ENCODE measurements around the gene ATP2A1. TPM values are rescaled to one million over a fixed set of nuclear protein-coding genes. Genes with fewer than 3 reads are reported as not detected.
"Not testable (repeated sequence)": the region's sequence is repeated elsewhere in the genome, so short reads cannot be mapped to it uniquely, and the experiment has no call there.

ATP2A1 gene
- total RNA-seq, 2 experiments from 2014 or later = 1.6 to 2.5 TPM

- Mint-ChIP-seq H3K9me3 (no peaks in the 10 kb centered on the region), H3K4me1 (peaks cover 20% of the 10 kb centered on the region), H3K27me3 (no peaks in the 10 kb centered on the region), H3K36me3 (ENCODE audit: low read depth) (peaks cover 14% of the 10 kb centered on the region), H3K4me3 (peak within 1 kb of the TSS; percentile 97), H3K27ac (peak within 1 kb of the TSS; percentile 95)
- DNase-seq = peak; percentile 95
- CTCF ChIA-PET = interaction anchor here (3.0 kb wide), 1 partner anchor 20 kb away, joined by 17 read pairs; no protein-coding TSS in a partner anchor
- POLR2A ChIA-PET = interaction anchor here (0.6 to 2.2 kb wide), 13 partner anchors 11 to 103 kb away, joined by 3 to 14 read pairs (median 5); partner anchors contain the start of genes SH2B1, SPNS1 and TUFM
Observed at GRCh38 chr16:28924762-28925385, 46.6 kb downstream of the ATP2A1 start, which contains the start of gene RABEP2. Gene RABEP2, minus strand, starts transcription at chr16:28925238. Its CDS starts 75 bp downstream, at chr16:28925163.

DNA sequence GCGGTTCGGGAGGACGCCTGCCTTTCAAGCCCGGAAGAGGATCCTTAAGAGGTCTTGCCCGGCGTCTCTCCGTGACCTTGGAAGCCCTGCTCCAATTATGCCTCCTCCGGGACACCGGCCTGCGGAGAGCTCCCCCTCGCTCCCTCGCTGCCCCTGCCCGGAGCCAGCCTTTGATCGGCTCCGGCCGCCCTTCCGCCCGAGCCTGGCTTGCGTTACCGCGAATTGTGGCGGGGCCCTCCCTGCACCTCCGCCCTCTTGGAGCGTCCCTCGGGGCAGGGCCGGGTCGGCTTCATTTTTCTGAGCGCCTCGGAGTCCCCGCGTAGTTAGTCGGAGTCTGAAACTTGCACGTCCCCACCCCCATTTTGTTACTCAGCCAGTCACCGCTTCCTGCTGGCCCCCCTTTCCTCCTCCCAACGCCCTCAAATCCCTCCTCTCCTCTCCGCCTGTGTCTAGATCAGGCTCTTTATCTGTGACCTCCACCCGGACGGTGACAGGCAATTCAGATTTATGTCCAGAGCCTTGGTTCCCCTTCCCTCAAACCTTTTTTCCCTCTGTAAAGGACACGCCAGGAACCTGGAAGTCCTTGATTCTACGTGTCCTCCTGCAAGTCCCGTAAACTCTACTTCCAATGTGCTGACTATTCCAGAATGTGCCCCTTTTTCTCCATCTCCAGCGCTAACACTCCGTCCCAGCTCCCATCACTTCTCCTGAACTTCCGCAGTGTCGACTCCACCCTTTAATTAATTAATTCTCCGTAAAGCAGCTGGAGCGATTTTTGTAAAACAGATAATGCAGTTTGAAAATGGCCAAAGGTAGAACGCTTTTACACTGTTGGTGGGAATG is 47.3 kb downstream of the ATP2A1 start:
- ChIA-PET POLR2A (interaction anchor here (0.6 to 2.2 kb wide), 17 partner anchors 11 to 104 kb away, joined by 3 to 14 read pairs (median 5); partner anchors contain the start of genes NFATC2IP, SH2B1, SPNS1 and TUFM), CTCF (interaction anchor here (3.0 kb wide), 1 partner anchor 19 kb away, joined by 17 read pairs; no protein-coding TSS in a partner anchor)

GRCh38 chr16:28926284-28926683 is 48.0 kb downstream of the ATP2A1 start:
- Mint-ChIP-seq H3K36me3 (ENCODE audit: low read depth) (peaks cover 12% of the 10 kb centered on the region), H3K27ac (peak overlapping the region; percentile 95), H3K4me1 (peaks cover 27% of the 10 kb centered on the region), H3K4me3 (peak overlapping the region; percentile 97)
- not testable (repeated sequence) for H3K27me3 Mint-ChIP-seq, DNase-seq, H3K9me3 Mint-ChIP-seq
- CTCF ChIA-PET = interaction anchor here (1.2 to 3.0 kb wide), 2 partner anchors 10 to 19 kb away, joined by 6 to 17 read pairs; no protein-coding TSS in a partner anchor
- POLR2A ChIA-PET = interaction anchor here (0.6 to 2.1 kb wide), 9 partner anchors 10 to 104 kb away, joined by 3 to 12 read pairs (median 5); partner anchors contain the start of gene NFATC2IP

More for the DNA sequence above, 47.3 kb downstream of the ATP2A1 start:
- Mint-ChIP-seq H3K9me3 (no peaks in the 10 kb centered on the region), H3K27me3 (no peaks in the 10 kb centered on the region), H3K36me3 (ENCODE audit: low read depth) (peaks cover 14% of the 10 kb centered on the region), H3K27ac (peak overlapping the region; percentile 95), H3K4me3 (peak overlapping the region; percentile 97), H3K4me1 (peaks cover 24% of the 10 kb centered on the region)
- DNase-seq = peak; percentile 83

GRCh38 chr16:28927815-28928214 is 49.5 kb downstream of the ATP2A1 start:
- Mint-ChIP-seq H3K4me1 (peaks cover 27% of the 10 kb centered on the region), H3K4me3 (no peak overlapping the region), H3K9me3 (no peaks in the 10 kb centered on the region), H3K27ac (no peak overlapping the region), H3K36me3 (ENCODE audit: low read depth) (peaks cover 10% of the 10 kb centered on the region), H3K27me3 (no peaks in the 10 kb centered on the region)
- POLR2A ChIA-PET = no interaction called here
- DNase-seq = no peak
- CTCF ChIA-PET = interaction anchor here (3.0 kb wide), 1 partner anchor 17 kb away, joined by 17 read pairs; no protein-coding TSS in a partner anchor

DNA sequence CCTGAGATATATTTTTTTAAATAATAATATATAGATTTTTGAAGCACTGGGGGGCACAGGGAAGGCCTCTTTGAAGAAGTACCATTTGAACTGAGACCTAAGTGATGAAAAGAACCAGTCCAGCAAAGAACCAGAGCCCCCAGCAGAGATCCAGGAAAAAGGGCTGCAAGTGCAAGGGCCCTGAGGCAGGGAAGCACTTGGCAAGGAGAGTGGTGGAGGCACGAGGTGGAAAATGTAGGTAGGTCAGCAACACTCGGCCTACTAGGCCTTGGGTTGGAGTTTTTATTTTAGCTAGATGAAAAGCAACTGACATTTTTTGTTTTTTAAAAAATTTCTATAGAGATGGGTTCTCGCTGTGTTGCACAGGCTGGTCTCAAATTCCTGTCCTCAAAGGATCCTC is 51.9 kb downstream of the ATP2A1 start:
- no peaks in the 10 kb centered on the region for H3K9me3 Mint-ChIP-seq
- no peak for DNase-seq
- peaks cover 21% of the 10 kb centered on the region for H3K4me1 Mint-ChIP-seq
- H3K36me3 Mint-ChIP-seq (ENCODE audit: low read depth) = peaks cover 5% of the 10 kb centered on the region
- POLR2A ChIA-PET = interaction anchor here (1.4 kb wide), 1 partner anchor 67 kb away, joined by 4 read pairs; the partner anchor contains the start of gene SH2B1
- no peak overlapping the region for H3K27ac Mint-ChIP-seq
- CTCF ChIA-PET = interaction anchor here (3.1 kb wide), 1 partner anchor 15 kb away, joined by 20 read pairs; no protein-coding TSS in a partner anchor
- H3K27me3 Mint-ChIP-seq = no peaks in the 10 kb centered on the region
- H3K4me3 Mint-ChIP-seq = no peak overlapping the region

DNA sequence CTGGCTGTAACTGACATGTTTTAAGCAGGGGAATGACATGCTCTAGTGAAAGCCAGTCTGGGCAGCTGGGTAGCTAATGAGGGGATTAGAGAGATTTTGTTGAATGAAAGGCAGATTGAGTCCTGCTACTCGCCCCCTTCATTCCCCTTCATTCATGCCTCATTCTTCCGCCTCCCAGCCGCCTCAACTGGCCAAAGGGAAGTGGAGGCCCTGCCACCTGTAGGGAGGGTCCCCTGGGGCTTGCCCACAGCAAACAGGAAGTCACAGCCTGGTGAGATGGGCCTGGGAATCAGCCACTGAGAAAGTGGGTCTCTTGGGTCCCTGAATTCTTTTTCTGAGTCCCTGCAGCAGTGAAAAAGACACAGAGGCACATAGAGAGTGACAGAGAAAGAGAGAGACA is 52.4 kb downstream of the ATP2A1 start:
- H3K4me3 Mint-ChIP-seq = no peak overlapping the region
- ChIA-PET CTCF (interaction anchor here (3.1 kb wide), 1 partner anchor 14 kb away, joined by 20 read pairs; no protein-coding TSS in a partner anchor), POLR2A (interaction anchor here (1.4 kb wide), 1 partner anchor 67 kb away, joined by 4 read pairs; the partner anchor contains the start of gene SH2B1)
- peak overlapping the region; percentile 23 for H3K27ac Mint-ChIP-seq
- peaks cover 19% of the 10 kb centered on the region for H3K4me1 Mint-ChIP-seq
- H3K9me3 Mint-ChIP-seq = no peaks in the 10 kb centered on the region
- H3K36me3 Mint-ChIP-seq (ENCODE audit: low read depth) = peaks cover 3% of the 10 kb centered on the region
- DNase-seq = no peak
- H3K27me3 Mint-ChIP-seq = no peaks in the 10 kb centered on the region

GRCh38 chr16:28931801-28932225 is 53.5 kb downstream of the ATP2A1 start, which contains the start of gene CD19:
Gene CD19, plus strand, starts transcription at chr16:28931971. Its CDS starts 30 bp downstream, at chr16:28932001.
- DNase-seq = no peak
- peaks cover 22% of the 10 kb centered on the region for H3K4me1 Mint-ChIP-seq
- ChIA-PET CTCF (interaction anchor here (0.8 to 2.7 kb wide), 2 partner anchors 10 to 13 kb away, joined by 3 to 15 read pairs; no protein-coding TSS in a partner anchor), POLR2A (no interaction called here)
- no peak within 1 kb of the TSS for H3K4me3 Mint-ChIP-seq
- peak within 1 kb of the TSS; percentile 23 for H3K27ac Mint-ChIP-seq
- no peaks in the 10 kb centered on the region for H3K9me3 Mint-ChIP-seq
- no peaks in the 10 kb centered on the region for H3K27me3 Mint-ChIP-seq
- H3K36me3 Mint-ChIP-seq (ENCODE audit: low read depth) = no peaks in the 10 kb centered on the region

DNA sequence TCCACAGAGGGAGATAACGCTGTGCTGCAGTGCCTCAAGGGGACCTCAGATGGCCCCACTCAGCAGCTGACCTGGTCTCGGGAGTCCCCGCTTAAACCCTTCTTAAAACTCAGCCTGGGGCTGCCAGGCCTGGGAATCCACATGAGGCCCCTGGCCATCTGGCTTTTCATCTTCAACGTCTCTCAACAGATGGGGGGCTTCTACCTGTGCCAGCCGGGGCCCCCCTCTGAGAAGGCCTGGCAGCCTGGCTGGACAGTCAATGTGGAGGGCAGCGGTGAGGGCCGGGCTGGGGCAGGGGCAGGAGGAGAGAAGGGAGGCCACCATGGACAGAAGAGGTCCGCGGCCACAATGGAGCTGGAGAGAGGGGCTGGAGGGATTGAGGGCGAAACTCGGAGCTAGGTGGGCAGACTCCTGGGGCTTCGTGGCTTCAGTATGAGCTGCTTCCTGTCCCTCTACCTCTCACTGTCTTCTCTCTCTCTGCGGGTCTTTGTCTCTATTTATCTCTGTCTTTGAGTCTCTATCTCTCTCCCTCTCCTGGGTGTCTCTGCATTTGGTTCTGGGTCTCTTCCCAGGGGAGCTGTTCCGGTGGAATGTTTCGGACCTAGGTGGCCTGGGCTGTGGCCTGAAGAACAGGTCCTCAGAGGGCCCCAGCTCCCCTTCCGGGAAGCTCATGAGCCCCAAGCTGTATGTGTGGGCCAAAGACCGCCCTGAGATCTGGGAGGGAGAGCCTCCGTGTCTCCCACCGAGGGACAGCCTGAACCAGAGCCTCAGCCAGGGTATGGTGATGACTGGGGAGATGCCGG is 54.3 kb downstream of the ATP2A1 start:
- no peaks in the 10 kb centered on the region for H3K36me3 Mint-ChIP-seq (ENCODE audit: low read depth)
- H3K27me3 Mint-ChIP-seq = no peaks in the 10 kb centered on the region
- DNase-seq = no peak
- H3K27ac Mint-ChIP-seq = no peak overlapping the region
- CTCF ChIA-PET = interaction anchor here (2.7 kb wide), 1 partner anchor 12 kb away, joined by 15 read pairs; no protein-coding TSS in a partner anchor
- H3K9me3 Mint-ChIP-seq = no peaks in the 10 kb centered on the region
- H3K4me3 Mint-ChIP-seq = no peak overlapping the region
- POLR2A ChIA-PET = interaction anchor here (1.2 kb wide), 1 partner anchor 13 kb away, joined by 4 read pairs; no protein-coding TSS in a partner anchor
- peaks cover 22% of the 10 kb centered on the region for H3K4me1 Mint-ChIP-seq

DNA sequence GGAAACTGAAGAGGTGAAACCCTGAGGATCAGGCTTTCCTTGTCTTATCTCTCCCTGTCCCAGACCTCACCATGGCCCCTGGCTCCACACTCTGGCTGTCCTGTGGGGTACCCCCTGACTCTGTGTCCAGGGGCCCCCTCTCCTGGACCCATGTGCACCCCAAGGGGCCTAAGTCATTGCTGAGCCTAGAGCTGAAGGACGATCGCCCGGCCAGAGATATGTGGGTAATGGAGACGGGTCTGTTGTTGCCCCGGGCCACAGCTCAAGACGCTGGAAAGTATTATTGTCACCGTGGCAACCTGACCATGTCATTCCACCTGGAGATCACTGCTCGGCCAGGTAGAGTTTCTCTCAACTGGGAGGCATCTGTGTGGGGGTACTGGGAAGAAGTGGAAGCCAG is 54.9 kb downstream of the ATP2A1 start:
- POLR2A ChIA-PET = interaction anchor here (1.2 kb wide), 1 partner anchor 12 kb away, joined by 4 read pairs; no protein-coding TSS in a partner anchor
- Mint-ChIP-seq H3K27ac (no peak overlapping the region), H3K36me3 (ENCODE audit: low read depth) (no peaks in the 10 kb centered on the region), H3K9me3 (no peaks in the 10 kb centered on the region), H3K4me3 (no peak overlapping the region), H3K4me1 (peaks cover 25% of the 10 kb centered on the region), H3K27me3 (no peaks in the 10 kb centered on the region)
- CTCF ChIA-PET = interaction anchor here (2.7 kb wide), 1 partner anchor 12 kb away, joined by 15 read pairs; no protein-coding TSS in a partner anchor
- no peak for DNase-seq

- Mint-ChIP-seq H3K4me3 (no peak overlapping the region), H3K36me3 (ENCODE audit: low read depth) (no peaks in the 10 kb centered on the region), H3K27ac (no peak overlapping the region), H3K27me3 (peaks cover 2% of the 10 kb centered on the region), H3K4me1 (peaks cover 24% of the 10 kb centered on the region), H3K9me3 (no peaks in the 10 kb centered on the region)
- DNase-seq = no peak
- ChIA-PET POLR2A (no interaction called here), CTCF (interaction anchor here (3.3 kb wide), 1 partner anchor 10 kb away, joined by 37 read pairs; no protein-coding TSS in a partner anchor)
Observed at GRCh38 chr16:28935346-28935745, 57.1 kb downstream of the ATP2A1 start.

DNA sequence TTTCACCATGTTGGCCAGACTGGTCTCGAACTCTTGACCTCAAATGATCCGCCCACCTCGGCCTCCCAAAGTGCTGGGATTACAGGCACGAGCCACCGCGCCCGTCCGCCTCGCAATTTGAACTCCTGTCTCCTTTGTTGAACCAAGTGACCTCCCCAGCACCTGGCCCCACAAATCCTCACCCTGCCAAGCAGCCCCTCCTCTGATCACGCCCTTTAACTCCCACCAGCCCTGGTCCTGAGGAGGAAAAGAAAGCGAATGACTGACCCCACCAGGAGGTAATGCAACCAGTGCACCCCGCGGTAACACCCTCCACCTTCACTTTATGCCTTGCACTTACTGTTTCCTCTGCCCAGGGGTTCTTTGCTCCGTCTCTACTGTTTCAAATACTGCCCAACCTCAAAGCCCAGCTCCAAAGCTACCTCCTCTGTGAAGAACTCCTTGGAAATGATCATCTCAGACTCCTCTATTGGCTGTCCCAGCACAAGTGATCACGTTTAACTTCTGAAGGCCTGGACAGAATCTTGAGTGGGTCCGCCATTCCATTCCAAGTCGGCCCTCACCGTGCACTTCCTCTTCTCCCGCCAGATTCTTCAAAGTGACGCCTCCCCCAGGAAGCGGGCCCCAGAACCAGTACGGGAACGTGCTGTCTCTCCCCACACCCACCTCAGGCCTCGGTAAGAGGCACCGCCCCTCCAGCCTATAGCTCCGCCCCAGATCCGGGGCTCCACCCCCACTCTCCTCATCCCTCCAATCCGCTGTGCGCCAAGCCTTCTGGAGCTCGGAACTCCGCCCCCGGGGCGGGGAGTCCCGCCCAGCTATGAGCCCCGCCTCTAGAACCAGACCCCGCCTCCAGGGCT is 57.9 kb downstream of the ATP2A1 start:
- peak; percentile 85 for DNase-seq
- Mint-ChIP-seq H3K27me3 (peaks cover 2% of the 10 kb centered on the region), H3K27ac (no peak overlapping the region), H3K4me3 (peak overlapping the region; percentile 58), H3K9me3 (no peaks in the 10 kb centered on the region), H3K36me3 (ENCODE audit: low read depth) (no peaks in the 10 kb centered on the region), H3K4me1 (peaks cover 16% of the 10 kb centered on the region)
- CTCF ChIA-PET = interaction anchor here (0.6 to 3.3 kb wide), 5 partner anchors 9 to 113 kb away, joined by 3 to 37 read pairs (median 4); partner anchors contain the start of genes ATXN2L and NFATC2IP
- POLR2A ChIA-PET = interaction anchor here (0.8 to 2.1 kb wide), 4 partner anchors 9 to 114 kb away, joined by 3 to 12 read pairs (median 6); partner anchors contain the start of genes ATXN2L and RABEP2
